Coronary artery (tissue), 2 donors: ENCODE data around the gene PRSS33.

Experiments
- DNase-seq: peaks from one replicate; pipeline ENCODE4 v3.0.0-alpha.2; 2017; ENCODE audit warnings: low spot score
- H3K27ac ChIP-seq, 2 donors: fragments of 200-600 bp; sonication (generic); one replicate each; pipeline ENCODE4 v1.5.1; 2016 to 2019
- H3K4me3 ChIP-seq: fragments of 200-600 bp; sonication (generic); 2 replicates; pipeline ENCODE4 v1.5.1; 2016; ENCODE audit warnings: mild to moderate bottlenecking, moderate library complexity
- CTCF ChIP-seq: fragments of 200-600 bp; sonication (generic); IDR thresholded peaks from one replicate; pipeline ENCODE4 v1.5.1; 2019; ENCODE audit warnings: antibody characterized with exemption

Gene PRSS33

DNA sequence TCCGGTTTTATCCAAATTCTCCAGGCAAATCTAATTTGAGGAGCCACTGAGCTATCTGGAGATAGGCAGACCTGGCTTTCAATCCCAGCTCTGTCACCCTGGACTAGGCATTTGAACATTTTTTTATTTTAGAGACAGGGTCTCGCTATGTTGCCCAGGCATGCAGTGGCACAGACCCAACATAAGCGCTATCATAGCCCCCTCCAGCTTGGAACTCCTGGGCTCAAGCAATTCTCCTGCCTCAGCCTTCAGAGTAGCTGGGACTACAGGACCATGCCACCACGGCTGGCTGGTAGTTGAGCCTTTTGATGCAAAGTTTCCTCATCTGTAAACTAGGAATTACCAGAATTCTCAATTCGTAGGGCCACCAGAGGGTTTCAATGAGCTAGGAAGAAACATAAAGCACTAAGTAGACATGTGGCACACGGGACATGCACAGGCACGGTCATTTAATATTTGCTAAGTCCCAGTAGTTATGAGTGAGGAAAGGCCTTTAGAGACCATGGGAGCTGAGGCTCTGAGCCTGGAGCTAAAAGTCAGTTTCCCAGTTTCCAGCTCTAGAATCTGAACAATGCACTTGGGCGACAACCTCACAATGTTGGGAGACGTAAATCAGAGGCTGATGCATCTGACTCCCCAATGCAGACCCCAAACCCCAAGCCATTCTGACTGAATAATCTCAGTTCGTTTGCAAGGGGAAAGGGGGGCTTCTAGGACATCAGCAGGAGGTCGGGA, 11.4 kb downstream of the PRSS33 start:
- Histone ChIP-seq H3K27ac (peak overlapping the region; percentile 98 to 99), H3K4me3 (peak overlapping the region; percentile 94)
- TF ChIP-seq CTCF = no peak
- no peak for DNase-seq

DNA sequence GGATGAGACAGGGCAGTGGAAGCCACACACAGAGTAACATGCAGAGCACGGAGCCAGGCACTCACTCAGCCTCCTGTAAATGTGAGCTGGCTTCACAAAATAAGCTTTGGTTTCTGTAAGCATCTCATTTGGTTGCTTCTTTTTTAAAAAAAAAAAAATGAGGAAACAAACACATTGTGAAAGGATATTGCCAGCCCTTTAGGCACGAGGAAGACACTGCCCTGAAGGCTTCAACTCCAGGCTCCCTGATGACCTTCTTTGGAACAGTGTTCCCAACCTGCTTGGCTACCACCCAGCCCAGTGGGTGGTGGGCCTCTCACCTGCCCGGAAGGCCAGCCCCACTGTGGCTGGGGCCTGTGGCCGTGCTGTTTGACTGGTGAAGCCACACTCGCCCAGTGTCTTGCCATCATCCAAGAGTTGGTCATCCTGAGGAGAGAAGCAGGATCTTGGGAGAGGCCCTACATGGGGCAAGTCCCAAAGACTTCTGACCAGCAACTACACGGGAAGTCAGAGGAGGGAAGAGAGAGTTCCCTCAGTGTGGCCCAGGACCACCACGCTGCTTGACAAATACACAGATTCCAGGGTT, 12.1 kb downstream of the PRSS33 start:
- Histone ChIP-seq H3K27ac (peak overlapping the region in 1 of 2 donors; percentile 21), H3K4me3 (peak overlapping the region; percentile 94)
- no peak for DNase-seq
- no peak for TF ChIP-seq CTCF

DNA sequence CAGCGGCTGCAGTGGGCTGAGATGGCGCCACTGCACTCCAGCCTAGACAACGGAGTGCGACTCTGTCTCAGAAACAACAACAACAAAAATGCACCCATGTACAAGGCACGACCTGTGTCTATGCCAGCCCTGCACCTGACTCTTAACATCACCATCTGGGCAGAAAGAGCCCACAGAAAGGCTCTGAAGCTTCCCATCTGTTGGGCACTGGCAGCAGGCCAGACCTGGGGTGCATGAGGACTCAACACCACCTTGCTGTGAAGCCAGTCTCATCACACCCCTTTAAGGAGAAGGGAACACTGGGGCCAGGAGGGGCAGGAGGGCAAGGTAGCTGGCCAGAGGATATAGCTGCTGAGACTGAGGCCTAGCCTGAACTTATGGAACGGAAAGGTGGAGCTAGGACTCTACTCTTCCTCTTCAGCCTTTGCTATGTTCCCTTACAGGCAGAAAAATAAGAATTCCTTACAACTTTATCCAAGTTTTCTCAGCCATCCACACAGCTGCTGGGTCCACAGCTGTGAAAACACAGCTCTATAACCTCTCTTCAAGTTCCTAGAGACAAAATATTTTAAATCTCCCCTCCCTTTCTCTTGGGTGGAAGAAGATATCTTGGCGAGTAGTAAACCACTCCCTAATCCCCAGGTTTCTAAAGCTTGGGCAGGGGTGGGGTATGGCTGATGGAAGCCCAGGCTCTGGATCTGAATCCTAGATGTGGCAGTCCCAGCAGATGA, 13.0 kb downstream of the PRSS33 start:
- no peak for TF ChIP-seq CTCF
- Histone ChIP-seq H3K27ac (no peak overlapping the region), H3K4me3 (no peak overlapping the region)
- no peak for DNase-seq

DNA sequence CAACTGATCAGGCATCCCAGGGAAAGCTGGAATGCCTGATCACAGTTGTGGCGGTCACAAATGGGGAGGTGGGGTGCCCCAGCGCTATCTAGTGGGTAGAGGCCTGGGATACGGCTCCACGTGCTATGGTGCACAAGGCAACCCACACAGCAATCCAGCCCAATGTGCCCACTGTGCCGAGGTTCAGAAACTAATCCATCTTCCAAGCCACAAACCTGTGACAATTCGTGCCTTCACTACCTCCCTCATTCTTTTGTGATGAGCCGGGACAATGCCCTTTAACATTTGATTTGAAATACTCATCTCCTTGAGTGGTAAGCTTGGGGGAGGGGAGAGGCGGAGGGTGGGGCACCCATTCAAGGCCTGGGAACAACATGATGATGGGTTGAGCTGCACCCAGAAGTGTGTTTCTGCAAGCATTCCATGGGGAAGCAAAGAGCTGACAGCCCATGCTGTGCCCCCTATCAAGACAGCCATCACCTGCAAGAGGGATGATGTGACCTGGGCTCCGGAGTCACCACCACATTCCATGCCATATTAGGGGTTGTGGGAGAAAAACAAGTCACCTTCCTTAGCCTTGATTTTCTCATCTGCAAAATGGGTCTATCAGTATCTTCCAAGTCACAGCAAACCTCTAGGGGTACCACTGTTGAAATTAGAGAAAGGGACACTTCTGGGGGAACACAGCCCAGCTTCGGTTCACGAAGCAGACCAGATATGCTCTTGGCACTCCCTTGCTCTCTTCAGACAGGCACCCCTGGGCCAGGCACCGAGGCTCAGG, 14.0 kb downstream of the PRSS33 start:
- peak overlapping the region in 1 of 2 donors; percentile 29 for H3K27ac ChIP-seq
- no peak for DNase-seq
- TF ChIP-seq CTCF = no peak
- no peak overlapping the region for H3K4me3 ChIP-seq

DNA sequence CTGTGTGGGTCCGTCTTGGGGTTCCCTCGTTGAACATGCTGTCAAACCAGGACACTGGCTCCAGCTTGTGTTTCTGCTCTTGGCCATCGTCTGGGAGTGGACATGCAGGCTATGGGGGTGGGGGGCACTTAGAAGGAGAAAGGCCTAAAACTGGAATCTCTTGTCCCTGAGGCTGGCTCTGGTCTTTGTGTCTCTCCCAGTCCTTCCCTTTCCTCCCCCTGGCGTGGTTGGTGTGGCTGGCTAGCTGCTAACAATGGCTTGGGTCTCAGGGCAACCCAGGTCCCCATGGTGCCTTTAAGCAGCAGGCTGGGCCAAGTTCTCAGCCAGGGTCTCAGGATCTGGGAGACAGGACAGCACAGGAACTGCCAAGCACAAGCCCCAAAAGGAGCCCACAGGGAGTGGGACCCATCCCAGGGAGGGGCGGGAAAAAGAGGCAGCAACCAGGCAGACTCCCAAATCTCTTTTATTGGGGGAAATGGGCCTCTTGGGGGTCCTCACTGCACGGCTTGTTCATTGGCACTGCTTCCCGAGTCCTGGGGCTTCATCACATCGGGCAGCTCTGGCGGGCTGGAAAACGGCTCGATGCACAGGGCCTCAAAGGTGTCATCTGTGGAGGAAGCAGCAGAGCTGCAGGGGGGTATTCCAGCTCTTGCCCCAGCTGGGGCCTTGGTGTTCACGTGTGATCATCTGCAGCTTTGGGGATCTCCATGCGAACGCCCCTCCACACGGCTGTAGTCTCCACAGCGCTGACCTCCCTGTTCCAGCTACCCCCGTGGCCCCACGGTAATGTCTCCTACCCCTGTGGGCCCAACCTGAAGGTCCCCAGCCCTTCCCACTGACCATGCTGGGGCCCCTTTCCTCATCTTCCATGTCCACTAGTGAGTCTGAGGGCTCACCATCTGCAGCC, 15.6 kb downstream of the PRSS33 start:
- no peak overlapping the region for H3K4me3 ChIP-seq
- no peak for DNase-seq
- no peak overlapping the region for H3K27ac ChIP-seq
- TF ChIP-seq CTCF = no peak
